ENCODE results near the gene TMEM41A.

Gene TMEM41A

DNA sequence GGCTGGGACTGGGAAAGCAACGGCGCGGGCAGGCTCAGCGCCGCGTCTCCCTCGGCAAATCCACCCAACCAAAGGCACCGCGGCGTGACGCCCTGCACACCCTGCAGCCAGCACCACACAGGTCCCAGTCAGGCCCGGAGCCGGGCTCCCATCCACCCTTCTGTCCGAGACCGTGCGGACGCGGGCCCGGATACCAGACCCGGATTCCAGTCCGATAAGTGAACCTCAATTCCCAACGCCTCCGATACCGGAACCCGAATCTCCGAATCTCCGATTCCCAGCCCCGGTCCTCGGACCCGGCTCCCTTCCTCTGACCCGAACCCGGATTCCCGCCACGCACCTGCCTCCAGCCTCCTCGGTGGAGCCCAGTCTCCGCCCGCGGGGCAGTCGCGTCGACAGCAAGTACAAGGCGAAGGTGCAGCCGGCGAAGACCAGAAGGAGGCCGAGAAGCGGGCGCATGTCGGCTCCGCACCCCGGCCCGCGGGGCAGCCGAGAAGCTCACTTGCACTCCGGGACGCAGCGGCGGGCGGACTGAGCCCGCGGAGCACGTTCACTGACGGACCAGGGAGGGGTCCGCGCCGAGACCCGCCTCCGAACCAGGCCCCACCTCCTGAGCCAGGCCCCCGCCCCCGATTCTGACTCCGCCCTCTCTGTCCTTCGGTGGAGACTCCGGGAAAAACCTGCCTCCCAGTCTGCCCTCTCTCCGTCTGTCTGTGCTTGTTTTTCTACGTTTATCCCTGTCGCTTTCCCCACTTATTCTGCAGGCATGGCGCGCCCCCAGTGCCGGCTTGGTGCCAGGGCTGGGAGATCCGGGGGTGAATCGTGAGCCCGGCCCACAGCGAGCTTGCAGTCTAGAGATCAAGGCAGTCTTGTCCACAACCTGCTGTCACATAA, at the start of gene TMEM41A:
TMEM41A (minus strand) TSS at position 533 of the 894 bp plus-strand sequence; CDS start at position 459, 74 bp downstream.
- Histone ChIP-seq H3K27me3 (replicated peaks; ENCODE audit: insufficient read depth, low read length) (no peaks in the 10 kb centered on the region), H3K4me1 (ENCODE audit: low read length) (peaks cover 22% of the 10 kb centered on the region), H3K27ac (ENCODE audit: low read length) (peak within 1 kb of the TSS; percentile 82), H3K79me2 (ENCODE audit: low read length) (peaks cover 44% of the 10 kb centered on the region), H3K4me2 (ENCODE audit: low read depth, low read length) (peak within 1 kb of the TSS; percentile 67), H3F3A (ENCODE audit: insufficient read depth, low read length) (peaks cover 7% of the 10 kb centered on the region), H3K9me2 (replicated peaks; ENCODE audit: insufficient read depth, low read length) (no peaks in the 10 kb centered on the region), H3K4me3 (ENCODE audit: low read length) (peak within 1 kb of the TSS; percentile 92), H3K36me3 (replicated peaks; ENCODE audit: insufficient read depth, low read length) (peaks cover 2% of the 10 kb centered on the region; the same call in 1 of the 2 replicates), H3K9me3 (replicated peaks; ENCODE audit: insufficient read depth, low read length) (no peaks in the 10 kb centered on the region), H2AFZ (ENCODE audit: low read length) (peak within 1 kb of the TSS; percentile 92), H4K20me1 (ENCODE audit: insufficient read depth, low read length) (no peaks in the 10 kb centered on the region), H3K9ac (ENCODE audit: low read length) (peak within 1 kb of the TSS; percentile 90)
- DNase-seq: peak; percentile 96
- TF ChIP-seq EZH2 (optimal IDR thresholded peaks at IDR 0.05; ENCODE audit: low read depth, low read length) (no peak), EZH2phosphoT487 (IDR thresholded peaks at IDR 0.05; ENCODE audit: low read length) (no peak)
- TF ChIP-seq, protein P1, sequence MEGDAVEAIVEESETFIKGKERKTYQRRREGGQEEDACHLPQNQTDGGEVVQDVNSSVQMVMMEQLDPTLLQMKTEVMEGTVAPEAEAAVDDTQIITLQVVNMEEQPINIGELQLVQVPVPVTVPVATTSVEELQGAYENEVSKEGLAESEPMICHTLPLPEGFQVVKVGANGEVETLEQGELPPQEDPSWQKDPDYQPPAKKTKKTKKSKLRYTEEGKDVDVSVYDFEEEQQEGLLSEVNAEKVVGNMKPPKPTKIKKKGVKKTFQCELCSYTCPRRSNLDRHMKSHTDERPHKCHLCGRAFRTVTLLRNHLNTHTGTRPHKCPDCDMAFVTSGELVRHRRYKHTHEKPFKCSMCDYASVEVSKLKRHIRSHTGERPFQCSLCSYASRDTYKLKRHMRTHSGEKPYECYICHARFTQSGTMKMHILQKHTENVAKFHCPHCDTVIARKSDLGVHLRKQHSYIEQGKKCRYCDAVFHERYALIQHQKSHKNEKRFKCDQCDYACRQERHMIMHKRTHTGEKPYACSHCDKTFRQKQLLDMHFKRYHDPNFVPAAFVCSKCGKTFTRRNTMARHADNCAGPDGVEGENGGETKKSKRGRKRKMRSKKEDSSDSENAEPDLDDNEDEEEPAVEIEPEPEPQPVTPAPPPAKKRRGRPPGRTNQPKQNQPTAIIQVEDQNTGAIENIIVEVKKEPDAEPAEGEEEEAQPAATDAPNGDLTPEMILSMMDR (IDR thresholded peaks at IDR 0.05; ENCODE audit: low read length): no peak

DNA sequence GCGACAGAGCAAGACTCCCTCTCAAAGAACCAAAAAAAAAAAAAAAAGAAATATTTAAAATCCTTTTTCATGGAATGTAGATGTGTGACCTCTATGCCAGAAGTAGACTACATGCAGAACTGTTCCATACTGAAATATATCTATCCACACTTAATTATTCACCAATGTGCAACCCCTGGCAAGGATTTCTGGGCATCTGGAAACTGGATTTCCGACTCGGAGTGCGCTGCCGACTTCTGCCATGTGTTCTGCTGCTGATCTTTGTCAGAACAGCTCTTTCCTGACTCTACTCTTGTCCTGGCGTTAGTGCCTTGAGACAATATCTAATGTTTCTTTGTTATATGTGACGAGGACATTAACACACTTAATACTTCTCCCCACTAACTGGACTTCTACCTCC, 41.9 kb upstream of the TMEM41A start:
- H3K79me2 ChIP-seq (ENCODE audit: low read length): no peaks in the 10 kb centered on the region
- TF ChIP-seq EZH2phosphoT487 (IDR thresholded peaks at IDR 0.05; ENCODE audit: low read length) (no peak), EZH2 (optimal IDR thresholded peaks at IDR 0.05; ENCODE audit: low read depth, low read length) (no peak)
- TF ChIP-seq, protein P1 (IDR thresholded peaks at IDR 0.05; ENCODE audit: low read length): no peak
- no peak overlapping the region for H3K9ac ChIP-seq (ENCODE audit: low read length)
- H3K9me3 ChIP-seq (replicated peaks; ENCODE audit: insufficient read depth, low read length): no peaks in the 10 kb centered on the region
- H3K27me3 ChIP-seq (replicated peaks; ENCODE audit: insufficient read depth, low read length): no peaks in the 10 kb centered on the region
- H3K9me2 ChIP-seq (replicated peaks; ENCODE audit: insufficient read depth, low read length): no peaks in the 10 kb centered on the region
- H3F3A ChIP-seq (ENCODE audit: insufficient read depth, low read length): peaks cover 29% of the 10 kb centered on the region
- no peaks in the 10 kb centered on the region for H3K36me3 ChIP-seq (replicated peaks; ENCODE audit: insufficient read depth, low read length)
- no peaks in the 10 kb centered on the region for H4K20me1 ChIP-seq (ENCODE audit: insufficient read depth, low read length)
- H2AFZ ChIP-seq (ENCODE audit: low read length): no peak overlapping the region
- no peak overlapping the region for H3K4me2 ChIP-seq (ENCODE audit: low read depth, low read length)
- H3K4me3 ChIP-seq (ENCODE audit: low read length): no peak overlapping the region
- peaks cover 17% of the 10 kb centered on the region for H3K4me1 ChIP-seq (ENCODE audit: low read length)
- DNase-seq: no peak
- H3K27ac ChIP-seq (ENCODE audit: low read length): no peak overlapping the region

DNA sequence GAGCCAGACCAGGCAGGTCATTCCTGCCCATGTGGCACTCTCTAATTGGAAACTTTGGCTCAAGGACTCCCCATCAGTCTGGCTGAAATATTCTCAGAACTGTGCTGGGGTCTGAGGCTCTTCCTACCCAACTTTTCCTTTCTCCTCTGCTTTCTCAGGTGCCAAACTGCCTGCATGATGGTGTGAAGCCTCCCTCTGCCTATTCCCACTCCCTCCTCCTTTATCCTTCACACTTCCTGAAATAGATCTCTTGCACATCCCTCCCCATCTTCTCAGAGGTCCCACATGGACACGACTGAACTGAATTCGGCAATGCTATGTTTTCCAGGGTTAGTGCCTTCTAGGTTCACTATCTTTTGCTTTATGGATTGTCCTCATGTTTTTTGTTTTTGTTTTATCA, 41.1 kb upstream of the TMEM41A start:
- Histone ChIP-seq H3K36me3 (replicated peaks; ENCODE audit: insufficient read depth, low read length) (no peaks in the 10 kb centered on the region), H3F3A (ENCODE audit: insufficient read depth, low read length) (peaks cover 24% of the 10 kb centered on the region), H3K79me2 (ENCODE audit: low read length) (no peaks in the 10 kb centered on the region), H3K4me1 (ENCODE audit: low read length) (peaks cover 17% of the 10 kb centered on the region), H3K4me3 (ENCODE audit: low read length) (no peak overlapping the region), H2AFZ (ENCODE audit: low read length) (no peak overlapping the region), H3K4me2 (ENCODE audit: low read depth, low read length) (no peak overlapping the region), H3K9ac (ENCODE audit: low read length) (no peak overlapping the region), H4K20me1 (ENCODE audit: insufficient read depth, low read length) (no peaks in the 10 kb centered on the region), H3K9me2 (replicated peaks; ENCODE audit: insufficient read depth, low read length) (no peaks in the 10 kb centered on the region), H3K27ac (ENCODE audit: low read length) (no peak overlapping the region), H3K9me3 (replicated peaks; ENCODE audit: insufficient read depth, low read length) (no peaks in the 10 kb centered on the region), H3K27me3 (replicated peaks; ENCODE audit: insufficient read depth, low read length) (no peaks in the 10 kb centered on the region)
- no peak for DNase-seq
- TF ChIP-seq EZH2 (optimal IDR thresholded peaks at IDR 0.05; ENCODE audit: low read depth, low read length) (no peak), EZH2phosphoT487 (IDR thresholded peaks at IDR 0.05; ENCODE audit: low read length) (no peak)
- TF ChIP-seq, protein P1 (IDR thresholded peaks at IDR 0.05; ENCODE audit: low read length): no peak

Measured in MM.1S (cell line).